Panc1 (cell line): ENCODE results near the gene ZFAND4. TPM values are rescaled to one million over a fixed set of nuclear protein-coding genes. Genes with fewer than 3 reads are reported as not detected.
A peak's percentile ranks its signal among the peaks of the same experiment; 100 is the strongest.
"Not testable (repeated sequence)": the region's sequence is repeated elsewhere in the genome, so short reads cannot be mapped to it uniquely, and the experiment has no call there.

Experiments used
- ATAC-seq: fragments of 200-7000 bp; cut with Tn5 transposase; 2 replicates; pipeline ENCODE4 v1.9.1; 2020; ENCODE audit warnings: mild to moderate bottlenecking, moderate library complexity
- BruUV-seq: library from RNA; stranded (reverse); fragments of 400-500 nt; replicated peaks from 2 replicates; lab custom pipeline; 2021; lab: Mats Ljungman, UMichigan
- CTCF ChIA-PET: fragments of 300-600 bp; sonication (Branson Sonifier 250); formaldehyde crosslinking; loops from one replicate; lab custom pipeline; 2022; ENCODE audit warnings: antibody characterized with exemption; lab: Charles Lee
- POLR2A ChIA-PET: fragments of 300-600 bp; sonication (Branson Sonifier 250); formaldehyde crosslinking; loops from one replicate; lab custom pipeline; 2022; ENCODE audit warnings: antibody characterized with exemption; lab: Charles Lee
- DNase-seq: peaks from one replicate; pipeline ENCODE4 v3.0.0-alpha.2; 2010; ENCODE audit warnings: low read depth, low spot score
- H3K27ac ChIP-seq: 2 replicates; pipeline ENCODE4 v1.5.1; 2011; ENCODE audit warnings: mild to moderate bottlenecking, low read length, inconsistent platforms
- H3K27me3 ChIP-seq: fragments of 200-500 bp; sonication (Bioruptor generic); 2 replicates; pipeline ENCODE4 v1.6.0; 2014; ENCODE audit warnings: low read length, inconsistent platforms; ENCODE audit not compliant: control insufficient read depth, insufficient read depth
- H3K36me3 ChIP-seq: fragments of 200-500 bp; sonication (Bioruptor generic); 2 replicates; pipeline ENCODE4 v1.5.1; 2014; ENCODE audit warnings: inconsistent platforms, mild to moderate bottlenecking, low read length, moderate library complexity; ENCODE audit not compliant: control insufficient read depth, insufficient read depth
- H3K4me1 ChIP-seq: 2 replicates; pipeline ENCODE4 v1.5.1; 2011; ENCODE audit warnings: inconsistent platforms, mild to moderate bottlenecking, low read length, moderate library complexity; ENCODE audit not compliant: control insufficient read depth, insufficient read depth
- H3K4me3 ChIP-seq, 2 experiments: 2 replicates each; pipeline ENCODE4 v1.5.1; 2011 to 2012; ENCODE audit warnings: low read depth in 2 of 2, low read length in 2 of 2, mild to moderate bottlenecking in 2 of 2, inconsistent platforms in 1 of 2, moderate library complexity in 1 of 2
- H3K9me3 ChIP-seq: fragments of 200-500 bp; sonication (Bioruptor generic); 2 replicates; pipeline ENCODE4 v1.5.1; 2014; ENCODE audit warnings: low read depth, mild to moderate bottlenecking, inconsistent platforms, low read length, moderate library complexity; ENCODE audit not compliant: control insufficient read depth, insufficient read depth
- CTCF ChIP-seq: fragments of 450-650 bp; IDR thresholded peaks from 2 replicates; pipeline ENCODE4 v1.5.1; 2017; ENCODE audit warnings: mild to moderate bottlenecking
- POLR2AphosphoS5 ChIP-seq: IDR thresholded peaks from 2 replicates; pipeline ENCODE4 v1.6.1; 2012; ENCODE audit warnings: mild to moderate bottlenecking, low read depth, low read length, moderate library complexity
- REST ChIP-seq, 2 experiments: IDR thresholded peaks; 2 replicates each; pipeline ENCODE4 v1.6.1; 2011 to 2012; ENCODE audit warnings: low read depth in 2 of 2, control low read depth in 1 of 2, low read length in 1 of 2, mild to moderate bottlenecking in 1 of 2, moderate library complexity in 1 of 2; ENCODE audit not compliant: insufficient read depth in 1 of 2
- SIN3A ChIP-seq: IDR thresholded peaks from 2 replicates; pipeline ENCODE4 v1.6.1; 2012; ENCODE audit warnings: low read depth, mild to moderate bottlenecking, low read length, moderate library complexity, borderline replicate concordance; ENCODE audit not compliant: insufficient read depth
- TCF7L2 ChIP-seq: IDR thresholded peaks from 2 replicates; pipeline ENCODE4 v1.6.1; 2011; ENCODE audit warnings: mild to moderate bottlenecking, low read depth, low read length, inconsistent platforms
- in situ Hi-C: cut with HindIII; loops from 2 replicates; pipeline ENCODE4 v1.10.0; 2016; ENCODE audit warnings: low sequenced_read_pairs, low pct_unique_long_range_greater_than_20kb
- intact Hi-C: fragments of 100-400 bp; cut with micrococcal nuclease; formaldehyde crosslinking; loops from one replicate; pipeline ENCODE4 v1.10.0; 2022; ENCODE audit not compliant: unreplicated experiment
- total RNA-seq: library from RNA; stranded (reverse); gene quantifications from one replicate; pipeline ENCODE4 v1.2.1, GENCODE V29; 2021; ENCODE audit not compliant: unreplicated experiment

The ZFAND4 gene
- total RNA-seq, 1 experiment from 2014 or later, result 23.6 TPM

- in situ Hi-C loops, H3K36me3 ChIP-seq, BruUV-seq, ATAC-seq, H3K4me3 ChIP-seq, DNase-seq, CTCF ChIA-PET, intact Hi-C loops, H3K4me1 ChIP-seq, H3K9me3 ChIP-seq, H3K27ac ChIP-seq, H3K27me3 ChIP-seq, POLR2A ChIA-PET: not testable (repeated sequence)
Measured at GRCh38 chr10:45711223-45711622, 38.7 kb upstream of the ZFAND4 start.

- H3K4me1 ChIP-seq, DNase-seq, H3K4me3 ChIP-seq, H3K27me3 ChIP-seq, CTCF ChIA-PET, H3K27ac ChIP-seq, intact Hi-C loops, in situ Hi-C loops, H3K36me3 ChIP-seq, H3K9me3 ChIP-seq, BruUV-seq: not testable (repeated sequence)
- ATAC-seq, result peak; percentile 72; the same call in 1 of the 2 replicates
- POLR2A ChIA-PET, result interaction anchor here (0.6 kb wide), 1 partner anchor 811 kb away, joined by 3 read pairs; no protein-coding TSS in a partner anchor
Measured at GRCh38 chr10:45710200-45710796, 37.7 kb upstream of the ZFAND4 start.

GRCh38 chr10:45678467-45678866 lies 5.9 kb upstream of the ZFAND4 start:
- in situ Hi-C loops, DNase-seq, intact Hi-C loops, ATAC-seq, BruUV-seq, H3K4me1 ChIP-seq, H3K27me3 ChIP-seq, H3K27ac ChIP-seq, H3K36me3 ChIP-seq, POLR2A ChIA-PET, CTCF ChIA-PET, H3K4me3 ChIP-seq, H3K9me3 ChIP-seq: not testable (repeated sequence)

- no peaks in the 10 kb centered on the region for H3K27me3 ChIP-seq
- in situ Hi-C loops (no loop called here), intact Hi-C loops (no loop called here)
- no peaks in the 10 kb centered on the region for H3K36me3 ChIP-seq
- ChIA-PET CTCF (no interaction called here), POLR2A (no interaction called here)
- H3K27ac ChIP-seq, result no peak overlapping the region
- no TSS peak for BruUV-seq
- H3K9me3 ChIP-seq, result no peaks in the 10 kb centered on the region
- TF ChIP-seq TCF7L2 (no peak), CTCF (no peak), POLR2AphosphoS5 (no peak), REST (IDR thresholded peaks at IDR 0.05; ENCODE audit: insufficient read depth in 1 of 2, low read depth in 2 of 2, low read length in 1 of 2) (no peak), SIN3A (no peak)
- ATAC-seq, result no peak
- peaks cover 6% of the 10 kb centered on the region; the same call in 1 of the 2 replicates for H3K4me1 ChIP-seq
- H3K4me3 ChIP-seq, result no peak overlapping the region
- DNase-seq, result no peak
Measured at GRCh38 chr10:45675388-45675787, 2.8 kb upstream of the ZFAND4 start.
